Caco-2 (cell line): Measurements from ENCODE around the gene AFTPH. TPM values are rescaled to one million over a fixed set of nuclear protein-coding genes. Genes with fewer than 3 reads are reported as not detected.

Experiments used
- BruUV-seq: library from RNA; stranded (reverse); fragments of 400-500 nt; replicated peaks from 2 replicates; lab custom pipeline; 2021; lab: Mats Ljungman, UMichigan
- CTCF ChIA-PET: fragments of 300-600 bp; sonication (Branson Sonifier 250); formaldehyde crosslinking; loops from one replicate; lab custom pipeline; 2022; ENCODE audit warnings: antibody characterized with exemption; lab: Charles Lee
- POLR2A ChIA-PET: fragments of 300-600 bp; sonication (Branson Sonifier 250); formaldehyde crosslinking; loops from one replicate; lab custom pipeline; 2022; ENCODE audit warnings: antibody characterized with exemption; lab: Charles Lee
- DNase-seq, 2 experiments: peaks; one replicate each; pipeline versions ENCODE4 v3.0.0 to v3.0.0-alpha.2; 2020 to 2022
- H3K27me3 ChIP-seq: replicated peaks from 2 replicates; pipeline ENCODE4 v1.6.0; 2011; ENCODE audit warnings: low read length; ENCODE audit not compliant: control insufficient read depth, insufficient read depth
- H3K36me3 ChIP-seq: 2 replicates; pipeline ENCODE4 v1.5.1; 2011; ENCODE audit warnings: low read length; ENCODE audit not compliant: control insufficient read depth, insufficient read depth
- H3K4me1 ChIP-seq: fragments of 250-450 bp; sonication (Bioruptor Pico); 2 replicates; pipeline ENCODE4 v1.5.1; 2020; ENCODE audit warnings: mild to moderate bottlenecking
- H3K4me3 ChIP-seq: 2 replicates; pipeline ENCODE4 v1.5.1; 2011; ENCODE audit warnings: low read depth, mild to moderate bottlenecking, control low read depth, low read length
- H3K9me3 ChIP-seq: fragments of 250-450 bp; sonication (Bioruptor Pico); 2 replicates; pipeline ENCODE4 v1.5.1; 2020; ENCODE audit warnings: mild to moderate bottlenecking, moderate library complexity
- H3K27ac Mint-ChIP-seq: one replicate; pipeline ENCODE4 v1.8.0; 2022; ENCODE audit warnings: mixed read lengths; ENCODE audit not compliant: unreplicated experiment
- H3K27me3 Mint-ChIP-seq: one replicate; pipeline ENCODE4 v1.8.0; 2022; ENCODE audit warnings: mixed read lengths; ENCODE audit not compliant: insufficient read depth, unreplicated experiment
- H3K36me3 Mint-ChIP-seq: one replicate; pipeline ENCODE4 v1.8.0; 2022; ENCODE audit warnings: mild to moderate bottlenecking, mixed read lengths; ENCODE audit not compliant: insufficient read depth, unreplicated experiment
- H3K4me1 Mint-ChIP-seq: one replicate; pipeline ENCODE4 v1.8.0; 2022; ENCODE audit warnings: low read depth, mixed read lengths; ENCODE audit not compliant: unreplicated experiment
- H3K4me3 Mint-ChIP-seq: one replicate; pipeline ENCODE4 v1.8.0; 2022; ENCODE audit warnings: mild to moderate bottlenecking, moderate library complexity, mixed read lengths; ENCODE audit not compliant: unreplicated experiment
- H3K9me3 Mint-ChIP-seq: one replicate; pipeline ENCODE4 v1.8.0; 2022; ENCODE audit warnings: mixed read lengths; ENCODE audit not compliant: unreplicated experiment
- intact Hi-C: fragments of 100-400 bp; cut with micrococcal nuclease; formaldehyde crosslinking; loops from one replicate; pipeline ENCODE4 v1.10.0; 2022; ENCODE audit not compliant: unreplicated experiment
- total RNA-seq: library from RNA; stranded (reverse); gene quantifications from 2 replicates; pipeline ENCODE4 v1.2.3, GENCODE V29; 2022
- TF ChIP-seq, protein P1 (sequence below), 2 experiments: fragments of 200-600 bp in 1 of 2; IDR thresholded peaks; 1 replicate in 1 of 2; 2 replicates in 1 of 2; pipeline versions ENCODE4 v1.5.1 to v1.8.0; 2011 to 2022; ENCODE audit warnings: antibody characterized with exemption in 1 of 2, control low read depth in 1 of 2, inconsistent platforms in 1 of 2, low read depth in 1 of 2, low read length in 1 of 2, mild to moderate bottlenecking in 1 of 2, moderate library complexity in 1 of 2; ENCODE audit not compliant: insufficient read depth in 1 of 2, severe bottlenecking in 1 of 2, unreplicated experiment in 1 of 2

The AFTPH gene
- total RNA-seq, 1 experiment from 2014 or later = 30.1 TPM

DNA sequence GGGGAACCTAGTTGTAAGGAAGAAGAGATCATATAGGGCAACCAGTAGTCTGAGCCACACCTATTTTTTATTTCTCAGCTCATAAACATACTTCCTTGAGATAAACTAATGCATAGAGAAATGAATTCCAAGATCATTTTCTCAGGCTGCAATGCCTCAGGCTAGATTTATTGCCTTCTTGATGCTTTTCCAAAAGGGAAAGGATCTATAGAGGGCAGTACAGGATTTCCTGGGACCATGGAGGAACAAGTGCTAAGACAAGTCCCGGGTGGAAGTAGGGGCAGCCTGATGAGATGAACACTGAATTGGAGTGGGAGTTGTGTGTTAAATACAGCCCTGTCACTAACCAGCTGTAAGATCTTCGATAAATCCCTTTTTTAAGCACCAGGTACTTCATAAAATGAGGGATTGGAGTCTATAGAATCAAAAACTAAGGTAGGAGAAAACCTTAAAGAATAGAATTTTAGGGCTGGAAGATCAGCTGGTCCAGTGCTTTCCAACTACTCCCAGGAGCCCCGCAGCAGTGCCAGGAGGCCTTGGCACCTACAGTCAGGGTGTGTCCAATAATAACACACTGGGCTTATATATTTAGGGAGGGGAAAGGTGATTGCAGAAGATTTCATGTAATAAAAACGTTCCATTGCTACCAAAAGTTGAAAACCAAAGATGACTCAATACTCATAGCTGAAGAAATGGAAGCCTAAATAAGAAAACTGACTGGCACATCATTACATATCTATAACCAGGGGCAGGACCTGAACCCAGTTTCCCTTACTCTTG, 71.5 kb downstream of the AFTPH start:
- Histone ChIP-seq H3K36me3 (no peaks in the 10 kb centered on the region), H3K4me3 (no peak overlapping the region), H3K4me1 (no peaks in the 10 kb centered on the region), H3K27me3 (no peaks in the 10 kb centered on the region), H3K9me3 (no peaks in the 10 kb centered on the region)
- H3K4me3 Mint-ChIP-seq = no peak overlapping the region
- ChIA-PET CTCF (interaction anchor here (0.6 to 1.9 kb wide), 5 partner anchors 12 to 269 kb away, joined by 3 to 4 read pairs (median 3); no protein-coding TSS in a partner anchor), POLR2A (interaction anchor here (1.0 kb wide), 1 partner anchor 58 kb away, joined by 4 read pairs; the partner anchor contains the start of gene SERTAD2)
- H3K27ac Mint-ChIP-seq = no peak overlapping the region
- H3K27me3 Mint-ChIP-seq = no peaks in the 10 kb centered on the region
- intact Hi-C loops = loop anchor here (1.0 to 2.0 kb wide), 4 partner anchors 49 to 318 kb away; no protein-coding TSS in a partner anchor
- H3K9me3 Mint-ChIP-seq = no peaks in the 10 kb centered on the region
- DNase-seq = peak in 1 of 2 experiments; percentile 26
- H3K4me1 Mint-ChIP-seq = no peaks in the 10 kb centered on the region
- TF ChIP-seq, protein P1, sequence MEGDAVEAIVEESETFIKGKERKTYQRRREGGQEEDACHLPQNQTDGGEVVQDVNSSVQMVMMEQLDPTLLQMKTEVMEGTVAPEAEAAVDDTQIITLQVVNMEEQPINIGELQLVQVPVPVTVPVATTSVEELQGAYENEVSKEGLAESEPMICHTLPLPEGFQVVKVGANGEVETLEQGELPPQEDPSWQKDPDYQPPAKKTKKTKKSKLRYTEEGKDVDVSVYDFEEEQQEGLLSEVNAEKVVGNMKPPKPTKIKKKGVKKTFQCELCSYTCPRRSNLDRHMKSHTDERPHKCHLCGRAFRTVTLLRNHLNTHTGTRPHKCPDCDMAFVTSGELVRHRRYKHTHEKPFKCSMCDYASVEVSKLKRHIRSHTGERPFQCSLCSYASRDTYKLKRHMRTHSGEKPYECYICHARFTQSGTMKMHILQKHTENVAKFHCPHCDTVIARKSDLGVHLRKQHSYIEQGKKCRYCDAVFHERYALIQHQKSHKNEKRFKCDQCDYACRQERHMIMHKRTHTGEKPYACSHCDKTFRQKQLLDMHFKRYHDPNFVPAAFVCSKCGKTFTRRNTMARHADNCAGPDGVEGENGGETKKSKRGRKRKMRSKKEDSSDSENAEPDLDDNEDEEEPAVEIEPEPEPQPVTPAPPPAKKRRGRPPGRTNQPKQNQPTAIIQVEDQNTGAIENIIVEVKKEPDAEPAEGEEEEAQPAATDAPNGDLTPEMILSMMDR (IDR thresholded peaks at IDR 0.05; ENCODE audit: insufficient read depth in 1 of 2, low read depth in 1 of 2, low read length in 1 of 2, severe bottlenecking in 1 of 2, unreplicated experiment in 1 of 2) = peak in 1 of 2 experiments; percentile 58
- H3K36me3 Mint-ChIP-seq = peaks cover 19% of the 10 kb centered on the region
- TSS peak; percentile 15 for BruUV-seq

DNA sequence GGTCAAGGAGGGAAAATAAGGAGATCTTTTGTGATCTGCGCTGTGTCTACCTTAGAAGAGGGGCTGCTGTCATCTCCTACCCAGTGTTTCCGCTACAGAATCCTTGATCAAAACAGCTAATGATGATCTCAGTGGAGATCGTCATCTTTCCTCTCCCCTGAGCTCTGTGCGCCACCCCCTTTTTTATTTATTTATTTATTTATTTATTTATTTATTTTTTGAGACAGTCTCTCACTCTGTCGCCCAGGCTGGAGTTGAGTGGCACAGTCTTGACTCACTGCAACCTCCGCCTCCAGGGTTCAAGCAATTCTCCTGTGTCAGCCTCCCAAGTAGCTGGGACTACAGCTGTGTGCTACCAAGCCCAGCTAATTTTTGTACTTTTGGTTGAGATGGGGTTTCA, 74.1 kb downstream of the AFTPH start:
- TF ChIP-seq, protein P1 (IDR thresholded peaks at IDR 0.05; ENCODE audit: insufficient read depth in 1 of 2, low read depth in 1 of 2, low read length in 1 of 2, severe bottlenecking in 1 of 2, unreplicated experiment in 1 of 2) = no peak
- ChIA-PET POLR2A (no interaction called here), CTCF (no interaction called here)
- H3K36me3 ChIP-seq = no peaks in the 10 kb centered on the region
- H3K9me3 ChIP-seq = no peaks in the 10 kb centered on the region
- DNase-seq = no peak
- Mint-ChIP-seq H3K27me3 (no peaks in the 10 kb centered on the region), H3K4me1 (peaks cover 10% of the 10 kb centered on the region), H3K4me3 (no peak overlapping the region), H3K27ac (no peak overlapping the region), H3K36me3 (no peaks in the 10 kb centered on the region), H3K9me3 (no peaks in the 10 kb centered on the region)
- intact Hi-C loops = no loop called here
- no TSS peak for BruUV-seq
- no peaks in the 10 kb centered on the region for H3K27me3 ChIP-seq
- peaks cover 7% of the 10 kb centered on the region for H3K4me1 ChIP-seq
- no peak overlapping the region for H3K4me3 ChIP-seq

DNA sequence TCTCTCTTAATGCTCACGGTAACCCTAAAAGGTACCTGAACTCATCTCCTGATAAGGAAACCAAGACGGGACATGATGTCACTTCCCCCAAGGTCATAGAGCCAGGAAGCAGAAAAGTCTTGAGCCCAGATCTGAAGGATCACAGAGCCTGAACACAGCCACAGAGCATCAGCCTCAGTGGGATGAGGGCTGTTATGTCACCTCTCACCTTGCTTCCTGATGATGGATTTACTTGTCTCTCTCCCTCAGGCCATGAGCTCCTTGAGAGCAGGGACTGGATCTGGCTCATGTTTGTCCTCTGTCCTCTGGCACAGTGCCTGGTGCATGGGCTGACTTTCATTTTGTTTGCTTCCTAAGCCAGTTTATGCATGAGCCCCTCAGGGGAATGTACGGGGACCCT, 75.3 kb downstream of the AFTPH start:
- no peaks in the 10 kb centered on the region for H3K36me3 ChIP-seq
- no peaks in the 10 kb centered on the region for H3K9me3 ChIP-seq
- no peaks in the 10 kb centered on the region for H3K36me3 Mint-ChIP-seq
- H3K4me1 ChIP-seq = peaks cover 7% of the 10 kb centered on the region
- ChIA-PET POLR2A (no interaction called here), CTCF (no interaction called here)
- TF ChIP-seq, protein P1 (IDR thresholded peaks at IDR 0.05; ENCODE audit: insufficient read depth in 1 of 2, low read depth in 1 of 2, low read length in 1 of 2, severe bottlenecking in 1 of 2, unreplicated experiment in 1 of 2) = no peak
- H3K4me1 Mint-ChIP-seq = peaks cover 10% of the 10 kb centered on the region
- H3K9me3 Mint-ChIP-seq = peaks cover 9% of the 10 kb centered on the region
- intact Hi-C loops = no loop called here
- DNase-seq = no peak
- no peaks in the 10 kb centered on the region for H3K27me3 Mint-ChIP-seq
- H3K27ac Mint-ChIP-seq = no peak overlapping the region
- H3K27me3 ChIP-seq = no peaks in the 10 kb centered on the region
- no peak overlapping the region for H3K4me3 Mint-ChIP-seq
- no TSS peak for BruUV-seq
- no peak overlapping the region for H3K4me3 ChIP-seq
